HG03060 (cell line): Measurements from ENCODE around the gene COL9A2.

Experiments used
- ATAC-seq: cut with Tn5 transposase; IDR thresholded peaks from one replicate; pipeline ENCODE4 v1.9.1; 2021; ENCODE audit warnings: low read depth, moderate number of reproducible peaks; ENCODE audit not compliant: unreplicated experiment

The COL9A2 gene

DNA sequence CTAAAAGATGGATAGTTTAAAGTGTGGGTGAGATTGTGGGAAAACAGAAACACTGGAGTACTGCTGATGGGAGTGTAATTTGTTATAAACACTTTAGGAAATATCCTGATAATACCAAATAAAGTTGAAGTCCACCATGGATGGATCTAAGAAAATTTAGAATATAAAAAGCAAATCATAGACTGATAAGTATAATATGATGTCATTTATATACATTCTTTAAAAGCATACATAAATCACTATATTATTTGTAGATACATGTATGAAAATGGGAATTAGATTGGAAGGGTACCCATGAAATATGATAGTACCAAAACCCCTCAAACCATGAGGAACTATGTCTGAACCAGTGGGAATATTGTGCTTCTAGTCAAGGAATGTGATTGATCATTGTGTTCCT, 51.2 kb downstream of the COL9A2 start:
- no peak for ATAC-seq

DNA sequence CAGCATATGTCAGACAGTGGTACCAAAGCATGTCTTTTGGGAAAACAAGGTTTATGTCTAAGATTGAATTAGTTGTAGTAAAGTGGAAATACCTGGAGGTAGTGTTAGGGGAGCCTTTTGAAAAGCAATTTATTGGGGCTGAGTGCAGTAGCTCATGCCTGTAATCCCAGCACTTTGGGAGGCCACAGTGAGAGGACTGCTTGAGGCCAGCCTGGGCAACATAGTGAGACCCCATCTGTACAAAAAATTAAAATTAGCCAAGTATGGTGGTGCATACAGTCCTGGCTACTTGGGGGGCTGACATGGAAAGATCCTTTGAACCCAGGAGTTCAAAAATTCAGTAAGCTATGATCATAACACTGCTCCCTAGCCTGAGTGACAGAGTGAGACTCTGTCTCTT, 51.8 kb downstream of the COL9A2 start:
- no peak for ATAC-seq

DNA sequence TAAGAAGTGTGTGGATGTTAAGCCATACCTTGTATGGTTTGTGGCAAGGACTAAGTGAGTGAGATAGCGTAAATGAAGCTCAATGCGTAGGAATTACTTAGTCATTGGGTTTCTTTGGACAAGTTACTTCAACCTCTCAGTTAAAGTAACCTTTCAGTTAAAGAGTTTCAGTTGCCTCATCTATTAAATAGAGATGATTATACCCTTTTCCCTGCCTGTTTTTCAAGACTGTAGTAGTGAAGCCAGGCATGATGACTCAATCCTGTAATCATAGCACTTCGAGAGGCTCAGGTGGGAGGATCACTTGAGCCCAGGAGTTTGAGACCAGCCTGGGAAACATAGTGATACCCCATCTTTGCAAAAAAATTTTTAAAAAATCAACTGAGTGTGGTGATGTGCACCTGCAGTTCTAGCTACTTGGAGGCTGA, 52.7 kb downstream of the COL9A2 start:
- no peak for ATAC-seq

DNA sequence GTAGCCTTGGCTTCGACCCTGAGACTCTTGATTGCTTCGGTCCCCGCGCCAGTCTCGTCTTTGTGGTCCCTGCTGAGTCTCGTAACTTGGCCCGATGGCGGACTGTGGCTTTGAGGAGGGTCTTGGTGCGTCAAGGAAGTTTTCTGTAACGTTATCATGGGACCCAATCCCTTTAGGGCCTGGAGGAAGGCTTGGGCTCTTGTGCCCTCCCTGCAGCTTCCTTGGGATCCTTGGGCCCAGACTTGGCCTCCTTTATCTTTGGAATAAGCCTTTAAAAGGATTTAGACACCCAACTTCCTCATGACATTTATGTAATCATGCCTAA, 58.7 kb downstream of the COL9A2 start:
- ATAC-seq, result no peak

DNA sequence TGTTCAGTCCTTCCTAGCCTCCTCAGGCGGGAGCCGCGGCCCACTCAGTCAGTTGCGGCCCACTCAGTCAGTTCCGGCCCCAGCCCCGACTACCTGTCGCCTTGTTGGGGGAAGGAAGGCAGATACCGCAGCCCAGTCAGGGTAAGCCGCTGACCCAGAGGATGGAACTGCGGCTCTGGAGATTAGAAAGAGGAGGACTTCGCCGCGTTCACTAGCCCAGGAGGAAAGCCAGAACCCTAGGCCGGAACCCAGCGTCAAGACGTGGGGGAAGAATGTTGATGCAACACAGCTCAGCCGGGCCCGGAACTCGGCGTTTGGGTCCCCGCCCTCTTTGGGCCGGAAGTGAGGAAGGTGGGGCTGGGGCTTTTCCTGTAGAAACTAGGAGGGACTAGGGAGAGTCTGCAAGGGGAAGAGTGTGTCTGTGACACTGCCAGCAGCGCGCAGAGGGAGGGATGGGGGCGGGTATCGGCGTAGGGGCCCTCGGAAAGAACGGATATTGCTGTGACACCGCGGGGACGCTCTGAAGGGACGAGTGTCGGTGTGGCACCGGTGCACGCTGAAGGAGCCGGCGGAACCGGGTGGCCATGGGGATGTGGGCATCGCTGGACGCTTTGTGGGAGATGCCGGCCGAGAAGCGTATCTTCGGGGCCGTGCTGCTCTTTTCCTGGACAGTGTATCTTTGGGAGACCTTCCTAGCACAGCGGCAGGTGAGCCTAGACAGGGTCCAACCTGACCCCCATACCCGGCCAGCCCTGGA, 59.2 kb downstream of the COL9A2 start, which contains the start of gene ZMPSTE24:
TSS of gene ZMPSTE24 (plus strand) at position 549 of the 757 bp plus-strand sequence. CDS start at position 585, 36 bp downstream.
- ATAC-seq, result peak; percentile 81

DNA sequence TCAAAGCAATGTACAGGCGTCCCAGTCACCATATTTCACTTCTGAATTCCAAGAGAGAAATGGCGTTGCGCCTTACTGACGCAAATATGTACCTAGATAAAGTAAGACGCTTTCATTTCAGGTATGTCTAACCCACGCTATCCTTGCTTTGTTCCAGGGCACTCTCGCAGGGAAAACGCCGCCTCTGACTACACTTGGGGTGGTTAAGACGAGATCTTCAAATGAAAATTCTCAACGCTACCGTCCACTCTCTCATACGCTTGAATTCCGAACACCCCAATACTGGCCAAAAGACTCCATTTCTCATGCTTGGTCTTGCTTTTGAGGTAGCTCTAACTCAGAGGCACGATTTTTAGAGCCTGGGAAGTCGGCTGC, 59.8 kb downstream of the COL9A2 start:
- ATAC-seq, result no peak

DNA sequence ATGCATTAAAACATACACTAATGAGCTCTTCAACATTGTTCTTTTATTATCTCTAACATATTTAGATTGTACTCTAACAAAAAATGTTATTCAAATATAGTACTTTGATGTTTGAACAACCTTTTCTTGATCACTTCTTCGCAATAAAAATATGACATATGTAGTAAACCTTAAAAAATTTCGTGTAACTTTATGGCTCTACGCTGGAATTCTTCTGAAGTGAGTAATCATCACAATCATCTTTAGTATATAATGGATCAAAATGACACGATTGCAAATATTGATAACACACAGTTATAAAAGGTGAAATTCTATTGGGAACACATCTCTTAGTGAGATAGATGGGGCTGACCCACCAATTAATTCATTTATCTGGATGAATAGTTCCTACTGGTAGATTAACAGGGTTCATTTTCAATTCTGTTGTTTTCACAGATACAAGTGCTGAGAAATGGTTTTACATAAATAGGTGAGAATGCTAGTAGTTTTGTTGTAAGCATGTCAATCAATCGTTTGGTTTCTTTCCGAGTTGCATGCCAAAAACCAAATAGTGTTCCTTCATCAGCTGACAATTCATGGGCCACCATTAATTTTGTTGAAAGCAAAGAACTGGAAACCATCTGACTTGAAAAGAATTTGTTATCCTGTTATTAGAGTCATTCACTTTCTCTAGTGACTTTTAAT, 60.5 kb downstream of the COL9A2 start:
- ATAC-seq, result no peak

DNA sequence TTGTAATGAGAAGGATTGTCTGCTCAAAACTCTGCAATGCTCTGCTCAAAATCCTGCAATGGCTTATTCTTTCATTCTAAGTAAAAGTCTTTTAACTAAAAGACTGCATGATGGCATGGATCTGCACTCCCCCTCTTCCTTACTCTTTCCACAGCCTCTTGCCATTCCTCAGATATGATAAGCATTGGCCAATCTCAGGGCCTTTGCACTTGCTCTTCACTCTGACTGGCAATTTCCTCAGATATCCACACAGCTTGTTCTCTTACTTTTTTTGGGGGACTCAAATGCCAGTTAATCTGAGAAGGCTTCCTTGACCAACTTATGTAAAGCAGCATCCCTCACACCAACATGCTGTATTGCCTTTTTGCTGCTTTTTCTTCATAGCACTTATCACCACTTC, 61.9 kb downstream of the COL9A2 start:
- ATAC-seq, result no peak

DNA sequence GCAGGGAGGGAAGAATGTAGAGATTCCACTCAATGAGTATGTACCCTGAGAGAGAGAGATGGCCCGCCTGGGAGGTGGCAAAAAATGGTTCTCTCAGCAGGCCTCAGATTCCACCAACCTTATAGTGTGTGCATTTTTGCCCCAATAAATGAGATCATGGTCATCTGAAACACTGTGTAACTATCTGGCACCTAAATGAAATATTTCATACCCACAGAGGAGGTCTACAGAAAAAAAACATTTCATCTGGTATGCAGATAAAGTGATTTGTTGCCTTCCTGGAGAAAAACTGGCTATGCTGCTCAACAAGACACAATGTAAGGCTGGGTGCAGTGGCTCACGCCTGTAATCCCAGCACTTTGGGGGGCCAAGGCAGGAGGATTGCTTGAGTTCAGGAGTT, 64.5 kb downstream of the COL9A2 start:
- no peak for ATAC-seq

DNA sequence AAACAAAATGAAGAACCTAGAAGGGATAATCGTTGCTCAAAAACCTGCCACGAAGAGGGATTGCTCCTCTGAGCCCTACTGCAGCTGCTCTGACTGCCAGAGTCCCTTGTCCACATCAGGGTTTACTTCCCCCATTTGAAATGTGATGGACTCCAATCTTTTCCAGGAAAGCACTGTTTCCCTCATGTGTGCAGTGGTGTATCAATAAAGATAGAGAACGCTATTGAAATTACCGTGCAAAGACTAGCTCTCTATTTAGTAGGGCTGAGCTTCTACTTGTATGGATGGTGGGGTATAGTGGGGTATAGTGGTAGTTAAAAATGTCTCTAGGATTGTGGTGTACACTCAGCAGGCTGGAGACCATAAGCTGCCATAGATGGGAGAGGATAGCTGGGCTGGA, 65.6 kb downstream of the COL9A2 start:
- no peak for ATAC-seq
